GM18520 (cell line): ENCODE data around the gene TMEM132E.

ENCODE experiments used
- ATAC-seq: cut with Tn5 transposase; IDR thresholded peaks from one replicate; pipeline ENCODE4 v1.9.1; 2021; ENCODE audit not compliant: unreplicated experiment

TMEM132E gene

GRCh38 chr17:34596920-34597319, 17.5 kb downstream of the TMEM132E start:
- ATAC-seq = no peak

- no peak for ATAC-seq
These were observed 18.9 kb downstream of the TMEM132E start for GRCh38 chr17:34598161-34598776.

- ATAC-seq = no peak
These were observed 22.0 kb downstream of the TMEM132E start for GRCh38 chr17:34601416-34601815.

GRCh38 chr17:34603974-34604373, 24.6 kb downstream of the TMEM132E start:
- ATAC-seq = no peak

- ATAC-seq = no peak
These were observed 27.4 kb downstream of the TMEM132E start for GRCh38 chr17:34606763-34607162.

GRCh38 chr17:34607917-34608316, 28.5 kb downstream of the TMEM132E start:
- no peak for ATAC-seq

GRCh38 chr17:34609210-34609609, 29.8 kb downstream of the TMEM132E start:
- ATAC-seq = no peak

- ATAC-seq = no peak
These were observed 30.7 kb downstream of the TMEM132E start for GRCh38 chr17:34610039-34610438.

- ATAC-seq = no peak
These were observed 31.1 kb downstream of the TMEM132E start for GRCh38 chr17:34610506-34610905.

- ATAC-seq = no peak
These were observed 34.0 kb downstream of the TMEM132E start for GRCh38 chr17:34613064-34614019.

GRCh38 chr17:34614698-34615097, 35.3 kb downstream of the TMEM132E start:
- no peak for ATAC-seq

- ATAC-seq = no peak
These were observed 35.9 kb downstream of the TMEM132E start for GRCh38 chr17:34615326-34615725.

- no peak for ATAC-seq
These were observed 36.8 kb downstream of the TMEM132E start for GRCh38 chr17:34616148-34616547.

- ATAC-seq = no peak
These were observed 38.0 kb downstream of the TMEM132E start for GRCh38 chr17:34617398-34617797.

- no peak for ATAC-seq
These were observed 40.4 kb downstream of the TMEM132E start for GRCh38 chr17:34619687-34620217.

- no peak for ATAC-seq
These were observed 41.1 kb downstream of the TMEM132E start for GRCh38 chr17:34620458-34620857.

GRCh38 chr17:34622862-34623623, 43.7 kb downstream of the TMEM132E start:
- no peak for ATAC-seq

GRCh38 chr17:34623856-34624766, 44.7 kb downstream of the TMEM132E start:
- ATAC-seq = no peak

GRCh38 chr17:34624767-34625383, 45.5 kb downstream of the TMEM132E start:
- no peak for ATAC-seq
